Prostate gland (tissue), 2 donors: Measurements from ENCODE around the gene PECR.

Experiments used
- POLR2A ChIP-seq: fragments of 450-650 bp; IDR thresholded peaks from one replicate; pipeline ENCODE4 v1.6.1; 2016; ENCODE audit warnings: antibody characterized with exemption, mild to moderate bottlenecking
- POLR2AphosphoS5 ChIP-seq: sonication (generic); formaldehyde crosslinking; IDR thresholded peaks from one replicate; pipeline ENCODE4 v1.6.1; 2017; ENCODE audit warnings: antibody characterized with exemption
- TF ChIP-seq, protein P1 (sequence below), 4 experiments: fragments of 200-600 bp in 2 of 4; fragments of 450-650 bp in 2 of 4; sonication (generic) in 2 of 4; IDR thresholded peaks; 1 replicate in 3 of 4; 2 replicates in 1 of 4; pipeline ENCODE4 v1.5.1; 2016 to 2019; ENCODE audit warnings: antibody characterized with exemption in 4 of 4, mild to moderate bottlenecking in 2 of 4, moderate library complexity in 2 of 4

DNA sequence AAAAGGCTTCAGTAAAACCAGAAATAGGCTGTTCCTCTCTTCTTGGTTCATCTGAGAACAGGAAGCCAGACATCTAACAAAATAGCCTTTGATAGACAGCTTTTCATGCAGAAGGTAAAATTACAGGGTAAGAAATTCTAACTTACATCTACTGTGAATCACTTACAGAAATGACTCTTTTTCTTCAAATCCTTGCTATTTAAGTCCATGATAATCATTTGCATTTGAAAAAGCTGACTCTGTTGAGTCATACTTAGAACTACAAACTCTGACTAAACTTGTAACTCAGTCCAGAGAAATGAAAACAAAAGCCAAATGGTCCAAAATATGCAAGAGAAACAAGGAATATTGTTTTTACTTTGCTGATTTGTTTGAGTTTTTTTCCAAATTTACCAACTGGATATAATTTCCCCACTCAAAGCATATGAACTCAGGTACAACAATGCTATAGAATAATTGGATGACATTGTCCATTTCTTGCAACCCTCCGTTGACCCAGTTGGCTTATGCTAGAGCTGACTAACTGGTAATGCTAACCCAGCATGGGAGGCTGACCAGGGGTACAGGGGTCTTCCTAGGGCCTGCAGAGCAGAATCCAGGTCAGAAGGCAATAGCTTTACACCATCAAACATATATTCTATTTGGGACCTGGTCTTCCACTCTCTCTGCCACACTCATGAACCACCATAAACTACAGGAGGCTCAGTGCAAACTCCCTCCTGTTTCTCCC is 49.5 kb downstream of the PECR start:
- TF ChIP-seq POLR2A (no peak), POLR2AphosphoS5 (no peak)
- TF ChIP-seq, protein P1, sequence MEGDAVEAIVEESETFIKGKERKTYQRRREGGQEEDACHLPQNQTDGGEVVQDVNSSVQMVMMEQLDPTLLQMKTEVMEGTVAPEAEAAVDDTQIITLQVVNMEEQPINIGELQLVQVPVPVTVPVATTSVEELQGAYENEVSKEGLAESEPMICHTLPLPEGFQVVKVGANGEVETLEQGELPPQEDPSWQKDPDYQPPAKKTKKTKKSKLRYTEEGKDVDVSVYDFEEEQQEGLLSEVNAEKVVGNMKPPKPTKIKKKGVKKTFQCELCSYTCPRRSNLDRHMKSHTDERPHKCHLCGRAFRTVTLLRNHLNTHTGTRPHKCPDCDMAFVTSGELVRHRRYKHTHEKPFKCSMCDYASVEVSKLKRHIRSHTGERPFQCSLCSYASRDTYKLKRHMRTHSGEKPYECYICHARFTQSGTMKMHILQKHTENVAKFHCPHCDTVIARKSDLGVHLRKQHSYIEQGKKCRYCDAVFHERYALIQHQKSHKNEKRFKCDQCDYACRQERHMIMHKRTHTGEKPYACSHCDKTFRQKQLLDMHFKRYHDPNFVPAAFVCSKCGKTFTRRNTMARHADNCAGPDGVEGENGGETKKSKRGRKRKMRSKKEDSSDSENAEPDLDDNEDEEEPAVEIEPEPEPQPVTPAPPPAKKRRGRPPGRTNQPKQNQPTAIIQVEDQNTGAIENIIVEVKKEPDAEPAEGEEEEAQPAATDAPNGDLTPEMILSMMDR (IDR thresholded peaks at IDR 0.05), result no peak
